GM13977 (cell line): ENCODE results near the gene CREB3.

Source experiments
- DNase-seq: peaks from one replicate; pipeline ENCODE4 v3.0.0; 2012; ENCODE audit warnings: low spot score
- CTCF ChIP-seq: IDR thresholded peaks from 2 replicates; pipeline ENCODE4 v1.5.1; 2012; ENCODE audit warnings: mild to moderate bottlenecking, control low read depth; ENCODE audit not compliant: insufficient read depth; ENCODE audit errors: extremely low read depth, missing control alignments
- in situ Hi-C: fragments of 300-500 bp; cut with MboI; formaldehyde crosslinking; loops from one replicate; pipeline ENCODE4 v1.12.0; 2022; ENCODE audit warnings: low sequenced_read_pairs, low pct_unique_long_range_greater_than_20kb, mixed read lengths, inconsistent platforms; ENCODE audit not compliant: unreplicated experiment

The CREB3 gene

GRCh38 chr9:35745569-35745968 is 13.1 kb downstream of the CREB3 start:
- no peak for TF ChIP-seq CTCF
- in situ Hi-C loops = no loop called here
- DNase-seq = no peak

- no peak for DNase-seq
- no peak for TF ChIP-seq CTCF
- in situ Hi-C loops = no loop called here
Observed at GRCh38 chr9:35746583-35746982, 14.1 kb downstream of the CREB3 start.

- in situ Hi-C loops = no loop called here
- no peak for TF ChIP-seq CTCF
- no peak for DNase-seq
Observed at GRCh38 chr9:35748242-35748857, 15.9 kb downstream of the CREB3 start.

DNA sequence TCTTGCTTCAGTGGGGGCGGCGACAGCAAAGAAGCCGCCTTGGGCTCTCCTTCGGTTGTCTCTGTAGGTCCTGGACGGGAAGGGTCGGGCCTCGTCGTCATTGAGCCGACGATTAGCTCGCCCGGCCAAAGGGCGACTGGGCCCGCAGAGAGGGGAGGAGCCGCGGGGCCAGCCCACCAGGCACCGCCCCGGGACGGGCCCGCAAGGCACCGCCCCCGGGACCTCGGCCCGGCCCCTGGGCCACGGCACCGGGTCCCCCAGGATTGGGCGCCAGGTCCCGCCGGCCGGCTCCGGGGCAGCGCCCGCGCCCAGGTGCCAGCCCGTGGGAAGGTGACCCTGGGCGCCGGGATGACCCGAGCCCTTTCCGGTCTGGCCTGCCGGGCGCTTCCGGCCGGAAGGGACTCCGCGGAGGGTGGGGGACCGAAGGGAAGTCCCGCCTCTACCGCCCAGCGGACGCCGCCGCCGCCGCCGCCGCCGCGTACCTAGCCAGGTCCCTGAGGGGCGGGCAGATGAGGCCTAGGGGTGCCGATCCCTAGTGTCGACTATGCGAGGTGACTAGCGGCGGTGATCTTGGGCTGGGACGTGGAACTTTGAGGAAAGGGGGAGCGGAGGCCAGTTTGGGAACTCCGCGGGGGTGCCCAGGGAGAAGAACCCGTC is 16.5 kb downstream of the CREB3 start, which contains the start of the genes GBA2 and RGP1:
TSS of gene GBA2 (minus strand) at position 371 of the 657 bp plus-strand sequence. CDS start 524 bp downstream, outside the sequence.
TSS of gene RGP1 (plus strand) at position 430 of the 657 bp plus-strand sequence. CDS start 469 bp downstream, outside the sequence.
- peak; percentile 87 for DNase-seq
- no peak for TF ChIP-seq CTCF
- in situ Hi-C loops = no loop called here

DNA sequence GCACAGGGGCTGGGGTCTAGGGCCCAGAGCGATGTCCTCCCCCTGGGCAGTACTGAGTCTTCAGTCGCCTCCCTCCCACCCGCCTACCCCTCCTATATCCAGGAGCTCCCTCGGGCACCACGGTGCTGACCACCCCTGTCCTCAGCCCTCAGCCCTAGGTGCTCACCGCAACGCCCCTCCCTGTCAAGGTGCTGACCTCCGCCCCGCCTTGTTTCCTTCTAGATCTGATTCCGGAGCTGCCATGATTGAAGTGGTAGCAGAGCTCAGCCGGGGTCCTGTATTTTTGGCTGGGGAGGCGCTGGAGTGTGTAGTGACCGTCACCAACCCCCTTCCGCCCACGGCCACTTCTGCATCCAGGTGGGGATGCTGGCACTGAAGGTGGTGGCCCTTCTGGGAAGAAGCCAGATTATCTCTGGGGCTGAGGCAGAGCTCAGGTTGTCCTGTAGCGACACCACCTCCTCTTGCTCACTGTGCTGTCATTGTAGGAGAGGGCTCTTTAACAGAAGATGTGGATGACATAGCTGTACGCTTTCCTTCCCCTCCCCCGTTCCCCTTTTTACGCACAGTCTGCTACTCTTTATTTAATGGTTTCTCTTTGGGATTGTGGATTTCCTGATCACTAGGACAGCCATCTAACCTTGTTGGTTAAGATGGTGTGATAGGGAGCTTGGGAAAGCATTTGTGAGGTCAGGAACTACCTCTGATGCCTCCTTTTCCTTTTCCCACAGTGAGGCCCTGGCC is 17.2 kb downstream of the CREB3 start:
- TF ChIP-seq CTCF = no peak
- peak; percentile 45 for DNase-seq
- in situ Hi-C loops = no loop called here

- in situ Hi-C loops = no loop called here
- no peak for DNase-seq
- no peak for TF ChIP-seq CTCF
Observed at GRCh38 chr9:35750256-35750531, 17.7 kb downstream of the CREB3 start.
